Fibroblast of skin of scalp (primary cell): ENCODE measurements around the gene PTCD1.
A peak's percentile ranks its signal among the peaks of the same experiment; 100 is the strongest.
"Not testable (repeated sequence)": the region's sequence is repeated elsewhere in the genome, so short reads cannot be mapped to it uniquely, and the experiment has no call there.

Experiments
- DNase-seq: peaks from one replicate; pipeline ENCODE4 v3.0.0-alpha.2; 2013

Gene PTCD1

DNA sequence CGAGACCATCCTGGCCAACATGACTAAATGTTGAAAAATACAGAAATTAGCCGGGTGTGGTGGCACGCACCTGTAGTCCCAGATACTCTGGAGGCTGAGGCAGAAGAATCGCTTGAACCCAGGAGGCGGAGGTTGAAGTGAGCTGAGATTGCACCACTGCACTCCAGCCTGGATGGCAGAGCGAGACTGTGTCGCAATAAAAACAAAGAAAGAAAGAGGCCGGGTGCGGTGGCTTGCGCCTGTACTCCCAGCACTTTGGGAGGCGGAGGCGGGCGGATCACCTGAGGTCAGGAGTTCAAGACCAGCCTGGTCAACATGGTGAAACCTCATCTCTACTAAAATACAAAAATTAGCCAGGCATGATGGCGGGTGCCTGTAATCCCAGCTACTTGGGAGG is 51.4 kb downstream of the PTCD1 start:
- DNase-seq: not testable (repeated sequence)

DNA sequence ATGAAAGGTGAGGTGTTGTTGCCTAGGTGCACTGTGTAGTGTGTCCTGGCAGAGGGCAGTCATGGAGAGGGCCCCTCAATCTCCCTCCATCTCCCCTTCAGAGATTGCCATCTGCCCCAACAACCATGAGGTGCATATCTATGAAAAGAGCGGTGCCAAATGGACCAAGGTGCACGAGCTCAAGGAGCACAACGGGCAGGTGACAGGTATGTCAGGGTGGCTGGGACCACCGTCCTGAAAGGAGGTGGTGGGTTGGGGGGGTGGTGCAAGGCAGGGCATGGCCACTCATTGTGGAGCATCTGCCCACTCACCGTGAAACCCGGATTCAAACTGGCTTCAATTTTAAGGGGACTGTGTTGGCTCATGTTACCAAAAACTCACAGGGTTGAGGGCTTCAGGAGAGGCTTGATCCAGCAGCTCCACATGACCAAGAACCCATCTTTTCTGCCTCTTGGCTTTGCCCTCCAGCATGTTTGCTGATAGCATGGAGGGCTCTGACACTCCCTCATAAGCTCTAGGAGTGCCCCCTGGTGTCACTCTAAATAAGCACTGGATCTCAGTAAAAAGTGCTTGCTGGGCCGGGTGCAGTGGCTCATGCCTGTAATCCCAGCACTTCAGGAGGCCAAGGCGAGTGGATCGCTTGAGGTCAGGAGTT is 51.9 kb downstream of the PTCD1 start:
- peak; percentile 46 for DNase-seq

DNA sequence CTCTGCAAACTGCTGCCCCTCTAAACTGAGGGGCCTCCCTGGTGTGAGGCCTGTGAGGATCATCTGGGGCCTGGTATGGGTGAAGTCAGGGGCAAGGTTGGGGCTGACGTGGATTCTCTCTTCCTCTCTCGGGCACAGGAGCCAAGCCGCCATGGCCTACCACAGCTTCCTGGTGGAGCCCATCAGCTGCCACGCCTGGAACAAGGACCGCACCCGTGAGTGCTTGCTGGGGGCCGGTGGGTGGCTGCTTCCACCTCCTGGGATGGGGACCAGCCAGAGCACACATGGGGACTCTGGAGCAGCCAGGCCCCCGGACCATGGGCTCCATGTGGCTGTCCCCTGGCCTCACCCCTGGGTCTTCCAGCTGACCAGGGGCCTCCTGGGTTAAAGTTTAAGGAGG is 53.0 kb downstream of the PTCD1 start:
- DNase-seq: no peak

DNA sequence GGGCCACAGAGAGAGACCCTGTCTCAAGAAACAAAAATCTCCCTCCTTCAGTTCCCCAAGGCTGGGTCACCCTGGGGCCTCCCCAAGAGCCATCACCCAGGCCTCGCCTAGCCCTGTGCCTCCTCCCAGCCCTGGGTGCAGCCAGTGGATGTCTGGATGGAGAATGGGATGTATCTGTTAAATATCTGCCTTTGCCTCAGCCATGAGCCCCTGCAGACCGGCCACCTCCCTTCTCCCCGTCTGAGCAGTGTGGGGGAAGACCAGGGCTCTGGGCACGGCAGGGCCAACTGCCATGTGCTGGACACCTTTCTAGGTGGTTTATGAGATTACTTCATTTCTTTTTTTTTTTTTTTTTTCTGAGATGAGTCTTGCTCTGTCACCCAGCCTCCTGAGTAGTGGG is 54.1 kb downstream of the PTCD1 start:
- DNase-seq: no peak

DNA sequence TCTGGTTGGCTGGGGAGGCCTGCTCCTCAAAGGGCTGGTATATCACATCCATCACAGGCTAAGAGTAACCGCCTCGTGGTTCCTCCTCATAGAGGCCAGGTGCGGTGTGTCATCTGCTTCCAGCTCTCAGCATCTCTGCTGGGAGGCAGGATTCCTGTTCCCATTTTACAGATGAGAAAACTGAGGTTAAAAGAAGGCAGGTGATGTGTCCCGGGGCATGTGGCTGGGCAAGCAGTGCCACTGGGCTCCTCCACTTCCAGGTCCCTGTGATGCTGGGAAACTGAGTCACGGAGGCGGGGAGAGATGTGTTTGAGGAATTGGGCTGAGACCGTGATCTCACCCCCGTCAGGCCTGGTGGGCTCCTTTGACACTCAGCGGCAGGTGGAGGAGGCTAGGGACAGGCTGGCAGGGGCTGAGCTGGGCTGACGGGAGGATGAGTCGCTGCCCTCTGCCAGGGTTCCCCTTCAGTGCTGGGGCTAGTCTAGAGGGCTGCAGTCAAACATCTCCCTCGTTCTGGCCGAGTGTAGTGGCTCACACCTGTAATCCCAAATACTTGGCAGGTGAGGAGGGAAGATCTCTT is 54.7 kb downstream of the PTCD1 start:
- no peak for DNase-seq

DNA sequence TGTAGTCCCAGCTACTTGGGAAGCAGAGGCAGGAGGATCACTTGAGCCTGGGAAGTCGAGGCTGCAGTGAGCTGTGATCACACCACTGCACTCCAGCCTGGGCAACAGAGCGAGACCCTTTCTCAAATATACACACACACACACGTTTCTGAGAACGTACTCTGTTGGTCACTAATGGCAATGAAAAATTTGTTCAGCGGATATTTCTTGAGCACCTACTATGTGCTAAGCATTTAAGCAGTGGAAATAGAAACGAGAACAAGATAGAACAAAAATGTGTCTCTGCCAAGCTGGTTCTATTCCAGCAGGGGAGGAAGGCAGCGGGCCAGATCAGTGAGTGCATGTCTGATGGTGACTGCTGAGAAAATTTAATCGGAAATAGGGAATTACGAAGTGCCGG is 55.4 kb downstream of the PTCD1 start:
- DNase-seq: no peak

DNA sequence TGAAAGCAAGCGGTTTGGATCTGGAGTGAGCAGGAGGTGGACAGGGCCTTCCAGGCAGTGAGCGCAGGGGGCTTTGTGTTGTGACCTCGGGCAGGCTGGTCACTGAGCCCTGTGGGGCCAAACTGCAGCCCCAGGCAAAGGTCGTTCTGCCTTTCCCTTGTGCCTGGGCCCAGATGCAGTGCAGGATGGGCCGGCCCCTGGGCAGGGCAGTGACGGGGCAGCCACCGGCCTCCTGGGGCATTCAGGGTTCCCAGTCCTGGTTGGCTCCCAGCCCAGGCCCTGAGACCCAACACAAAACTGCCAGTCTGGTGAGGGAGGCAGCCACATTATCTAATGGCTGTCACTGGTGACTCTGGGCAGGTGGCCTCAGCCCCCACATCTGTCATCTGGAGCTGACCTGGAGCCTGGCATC is 56.9 kb downstream of the PTCD1 start:
- no peak for DNase-seq

DNA sequence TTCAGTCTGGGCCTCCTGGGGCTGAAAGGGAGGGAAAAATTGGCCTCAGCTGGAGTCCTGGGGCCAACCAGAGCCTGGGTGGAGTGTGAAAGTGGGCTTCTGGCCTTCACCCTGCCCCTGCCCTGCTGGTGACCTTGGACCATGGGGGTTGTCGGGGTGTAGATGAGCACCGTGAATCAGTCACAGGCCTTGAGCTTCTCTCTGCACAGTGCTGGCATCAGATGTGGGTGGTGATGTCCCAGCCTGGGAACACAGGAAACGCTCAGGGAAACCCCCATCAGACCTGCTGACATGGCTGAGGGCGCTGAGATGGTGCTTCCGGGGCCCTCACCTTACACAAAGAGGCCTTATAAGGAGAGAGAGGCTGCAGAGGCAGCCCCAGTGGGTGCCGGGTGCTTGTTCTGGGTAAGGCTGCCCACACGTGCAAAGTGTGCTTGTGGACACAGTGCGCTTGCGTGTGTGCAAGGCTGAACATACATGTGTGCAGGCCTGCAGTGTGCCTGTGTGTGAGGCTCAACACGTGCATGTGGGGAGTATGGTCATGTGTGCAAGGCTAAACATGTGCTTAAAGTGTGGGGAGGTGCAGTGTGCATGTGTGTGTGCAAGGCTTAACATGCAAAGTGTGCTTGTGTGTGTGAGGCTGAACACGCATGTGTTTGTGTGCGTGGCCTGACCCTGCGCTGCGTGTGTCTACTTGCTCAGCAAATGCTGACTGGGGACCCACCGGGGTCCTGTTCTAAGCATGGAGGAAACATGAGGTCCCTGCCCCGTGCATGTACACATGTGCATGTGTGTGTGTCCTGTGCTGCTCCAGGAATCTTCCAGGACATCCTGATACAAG is 57.6 kb downstream of the PTCD1 start:
- DNase-seq: no peak

DNA sequence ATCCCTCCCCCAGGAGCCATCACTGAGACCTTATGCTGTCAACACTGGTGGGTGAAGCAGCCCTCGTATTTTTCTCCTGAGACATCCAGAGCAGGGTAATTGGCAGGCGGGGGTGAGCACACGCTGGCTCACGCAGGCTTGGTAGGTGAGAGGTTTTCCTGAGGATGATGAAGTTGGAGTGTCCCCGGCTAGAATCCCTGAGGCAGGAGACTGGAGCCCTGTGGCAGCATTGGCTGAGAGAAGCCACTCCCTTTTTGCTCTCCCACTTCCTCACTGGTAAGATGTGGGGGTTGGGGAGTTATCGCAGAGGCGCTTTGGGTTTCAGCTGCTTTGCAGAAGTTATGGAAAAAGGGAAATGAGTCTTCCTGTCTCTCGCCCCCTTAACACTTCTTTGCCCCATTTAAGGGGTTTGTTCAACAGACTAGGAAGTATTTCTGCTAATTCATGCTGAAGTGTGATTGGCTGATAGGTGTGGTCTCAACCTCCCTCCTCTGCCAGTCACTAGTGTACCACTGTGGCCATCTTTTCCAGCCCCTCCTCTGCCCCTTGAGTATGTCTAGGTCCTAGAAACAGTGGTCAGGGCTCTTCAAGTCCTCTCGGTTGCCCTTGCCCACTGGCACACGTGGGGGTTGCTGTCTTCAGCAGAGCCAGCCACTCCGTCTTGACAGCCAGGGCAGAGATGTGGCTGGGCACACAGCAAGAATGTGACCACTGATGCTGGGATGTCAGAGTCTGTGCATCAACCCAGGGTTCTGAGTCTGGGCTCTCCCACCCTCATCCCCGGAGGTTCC is 58.4 kb downstream of the PTCD1 start:
- DNase-seq: peak; percentile 47

DNA sequence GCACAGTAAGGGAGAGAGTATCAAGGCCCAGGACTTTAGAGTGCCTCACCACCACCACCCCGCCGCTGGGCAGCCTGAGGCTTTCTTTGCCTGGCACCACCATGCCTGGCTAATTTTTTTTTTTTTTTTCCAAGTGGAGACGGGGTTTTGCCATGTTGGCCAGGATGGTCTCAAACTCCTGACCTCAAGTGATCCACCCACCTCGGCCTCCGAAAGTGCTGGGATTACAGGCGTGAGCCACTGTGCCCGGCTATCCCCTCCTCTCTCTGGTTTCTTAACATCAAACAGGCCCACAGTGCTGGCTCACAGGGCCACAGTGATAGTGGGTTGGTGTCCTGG is 58.9 kb downstream of the PTCD1 start:
- DNase-seq: not testable (repeated sequence)

DNA sequence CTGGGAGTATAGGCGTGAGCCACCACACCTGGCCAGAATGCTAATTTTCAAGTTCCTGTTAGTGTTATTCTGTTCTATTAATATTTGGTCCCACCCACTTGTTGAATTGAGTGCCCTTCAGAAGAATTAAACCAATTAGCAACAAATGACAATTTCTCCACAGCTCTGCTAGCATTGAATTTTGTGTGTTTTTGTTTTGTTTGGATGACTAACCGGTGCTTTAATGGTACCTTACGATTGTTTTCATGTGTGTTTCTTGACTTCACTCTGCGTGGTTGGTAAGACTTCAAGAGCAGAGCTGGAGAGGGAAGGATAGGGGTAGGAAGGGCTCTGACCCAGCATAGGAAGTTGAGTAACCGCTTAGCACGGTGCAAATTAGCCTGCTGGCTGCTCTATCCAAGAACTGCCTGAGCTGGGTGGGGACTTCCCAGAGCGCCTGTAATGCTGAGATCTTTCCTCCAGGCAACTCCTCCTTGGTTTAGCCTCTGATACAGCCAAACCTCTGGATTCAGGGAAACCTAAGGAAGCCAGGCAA is 59.5 kb downstream of the PTCD1 start:
- DNase-seq: peak; percentile 76

DNA sequence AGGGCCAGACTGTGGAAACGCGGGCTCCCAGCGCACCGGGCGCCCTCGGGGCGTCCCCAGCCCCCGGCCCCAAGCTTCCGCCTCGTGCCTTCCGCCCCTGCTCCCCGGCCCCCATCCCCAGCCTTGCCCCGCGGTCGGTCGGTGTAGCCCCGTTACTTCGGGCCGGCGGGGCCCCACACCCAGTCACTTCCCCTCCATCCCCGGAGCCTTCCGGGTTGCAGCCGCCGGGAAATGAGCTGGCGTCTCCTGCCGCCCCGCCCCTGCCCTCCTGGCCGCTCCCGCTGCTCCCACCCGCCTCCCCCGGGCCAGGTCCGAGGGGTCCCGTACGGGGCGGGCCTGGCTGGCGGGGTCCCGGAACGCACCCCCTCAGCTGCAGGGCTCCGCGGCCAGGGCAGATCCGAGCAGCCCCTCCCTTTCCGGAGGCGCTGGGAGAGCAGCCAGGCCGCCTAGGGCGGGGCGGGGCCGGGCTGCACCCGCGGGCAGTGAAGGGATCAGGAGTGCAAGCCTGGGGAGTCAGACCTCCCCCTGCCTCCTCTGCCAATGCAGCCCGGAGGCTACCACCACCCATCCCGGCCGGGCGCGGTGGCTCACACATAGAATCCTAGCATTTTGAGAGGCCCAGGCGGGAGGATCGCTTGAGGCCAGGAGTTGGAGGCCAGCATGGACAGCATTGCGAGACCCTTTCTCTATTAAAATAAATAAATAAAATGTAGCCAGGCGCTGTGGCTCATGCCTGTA is 63.4 kb downstream of the PTCD1 start:
- DNase-seq: peak; percentile 71

DNA sequence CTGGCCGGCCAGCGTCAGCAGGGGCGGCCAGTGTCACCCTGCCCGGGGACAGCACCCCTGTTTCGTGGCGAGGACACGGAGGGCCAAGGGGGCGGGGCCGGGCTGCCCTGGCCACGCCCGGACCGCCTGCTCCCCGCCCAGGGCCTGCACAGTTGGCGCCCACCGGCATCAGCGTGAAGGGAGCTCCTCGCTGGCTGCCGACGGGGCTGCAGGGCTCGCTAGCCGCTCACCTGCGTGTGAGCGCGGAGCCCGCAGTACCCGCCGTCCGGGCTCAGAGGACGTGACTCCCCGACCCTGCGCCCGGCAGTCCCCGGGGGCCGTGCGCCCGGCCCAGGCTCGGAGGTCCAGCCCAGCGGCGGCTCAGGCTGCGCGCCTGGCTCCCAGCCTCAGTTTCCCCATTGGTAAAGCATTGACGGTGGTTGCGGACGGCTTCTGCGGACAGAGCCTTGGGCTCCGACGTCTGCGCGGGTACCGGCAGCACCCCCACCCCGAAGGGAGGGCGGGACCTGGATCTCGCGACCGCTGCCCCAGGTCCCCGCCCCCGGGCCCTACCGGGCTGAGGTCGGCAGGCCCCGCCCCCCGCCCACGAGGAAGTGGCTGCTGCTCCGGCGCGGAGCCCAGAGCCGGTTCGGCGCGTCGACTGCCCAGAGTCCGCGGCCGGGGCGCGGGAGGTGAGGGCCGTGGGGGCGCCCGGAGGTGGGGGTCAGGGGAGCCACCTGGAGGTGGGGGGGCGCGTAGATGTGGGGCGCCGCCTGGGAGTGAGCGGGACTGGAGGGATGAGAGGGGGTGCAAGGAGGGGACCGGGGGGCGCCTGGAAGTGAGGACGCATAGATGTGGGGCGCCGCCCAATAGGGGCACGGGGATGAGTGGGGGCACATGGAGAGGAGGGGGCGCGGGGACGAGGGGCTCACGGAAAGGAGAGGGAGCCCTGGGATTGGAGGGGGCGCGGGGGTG is 64.2 kb downstream of the PTCD1 start, which contains the start of gene ARPC1B:
Gene ARPC1B, plus strand, starts transcription at position 620 of the 954 bp plus-strand sequence. CDS start 10,985 bp downstream, outside the sequence.
- peak; percentile 68 for DNase-seq

DNA sequence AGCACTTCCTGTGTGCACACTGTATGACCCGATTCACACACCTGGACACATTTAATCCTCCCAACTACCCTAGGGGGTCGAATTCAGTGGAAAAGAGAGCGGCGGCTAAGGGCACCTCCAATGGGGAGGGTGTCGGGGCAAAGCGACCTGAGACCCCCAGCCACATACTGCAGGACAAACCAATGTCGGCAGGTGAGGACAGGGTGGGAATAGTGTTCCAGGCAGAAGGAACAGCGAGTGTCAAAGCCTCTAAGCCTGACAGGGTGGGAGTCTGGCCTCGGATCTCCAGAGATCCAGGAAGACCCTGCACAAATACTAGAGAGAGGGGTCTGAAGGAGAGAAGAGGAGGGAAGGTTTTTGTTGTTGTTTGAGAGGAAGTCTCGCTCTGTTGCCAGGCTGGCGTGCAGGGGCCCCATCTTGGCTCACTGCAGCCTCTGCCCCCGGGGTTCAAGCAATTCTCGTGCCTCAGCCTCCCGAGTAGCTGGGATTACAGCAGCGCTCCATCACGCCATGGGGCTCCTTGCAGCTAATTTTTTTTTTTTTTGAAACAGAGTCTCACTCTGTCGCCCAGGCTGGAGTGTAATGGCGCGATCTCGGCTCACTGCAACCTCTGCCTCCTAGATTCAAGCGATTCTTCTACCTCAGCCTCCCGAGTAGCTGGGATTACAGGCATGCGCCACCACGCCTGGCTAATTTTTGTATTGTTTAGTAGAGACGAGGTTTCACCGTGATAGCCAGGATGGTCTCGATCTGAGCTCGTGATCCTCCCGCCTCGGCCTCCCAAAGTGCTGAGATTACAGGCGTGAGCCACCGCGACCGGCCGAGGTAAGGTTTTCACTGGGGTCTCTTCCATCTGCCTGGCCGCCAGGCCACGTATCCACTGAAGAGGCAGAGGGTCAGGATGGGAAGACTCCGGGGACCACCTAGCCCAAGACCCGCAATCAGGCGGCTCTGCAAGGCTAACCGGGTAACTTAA is 65.2 kb downstream of the PTCD1 start:
- no peak for DNase-seq

DNA sequence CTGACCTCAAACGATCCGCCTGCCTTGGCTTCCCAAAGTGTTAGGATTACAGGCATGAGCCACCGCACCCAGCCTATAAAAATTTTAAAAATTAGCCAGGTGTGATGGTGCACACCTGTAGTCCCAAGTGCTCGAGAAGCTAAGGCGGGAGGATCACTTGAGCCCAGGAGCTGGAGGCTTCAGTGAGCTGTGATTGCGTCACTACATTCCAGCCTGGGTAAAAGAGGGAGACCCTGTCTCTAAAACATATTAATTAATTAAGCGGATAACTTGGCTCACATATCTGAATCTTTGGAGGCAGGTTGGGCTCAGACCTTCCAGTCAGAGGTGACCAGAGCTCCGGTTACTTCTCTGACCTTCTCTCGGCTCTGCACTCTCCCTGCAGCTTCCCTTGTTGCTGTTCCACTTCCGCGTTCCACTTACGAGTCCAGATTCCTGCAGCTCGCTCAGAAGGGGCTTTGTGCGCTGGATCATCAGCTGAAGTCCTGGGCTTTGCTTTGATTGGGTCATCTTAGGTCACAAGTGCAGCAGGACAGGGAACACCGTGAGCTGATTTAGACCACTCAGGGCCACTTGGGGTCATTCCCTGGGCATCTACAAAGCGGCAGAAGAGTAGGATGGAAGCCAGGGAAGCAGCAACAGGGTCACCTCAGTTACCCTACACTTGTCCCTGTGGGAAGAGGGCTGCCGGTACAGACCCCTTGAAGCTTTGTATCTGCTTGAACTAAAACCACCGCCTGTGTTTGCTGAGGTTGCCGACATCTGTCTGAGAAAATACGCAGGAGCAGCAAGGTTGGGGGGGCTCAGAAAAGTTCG is 66.1 kb downstream of the PTCD1 start:
- peak; percentile 54 for DNase-seq

DNA sequence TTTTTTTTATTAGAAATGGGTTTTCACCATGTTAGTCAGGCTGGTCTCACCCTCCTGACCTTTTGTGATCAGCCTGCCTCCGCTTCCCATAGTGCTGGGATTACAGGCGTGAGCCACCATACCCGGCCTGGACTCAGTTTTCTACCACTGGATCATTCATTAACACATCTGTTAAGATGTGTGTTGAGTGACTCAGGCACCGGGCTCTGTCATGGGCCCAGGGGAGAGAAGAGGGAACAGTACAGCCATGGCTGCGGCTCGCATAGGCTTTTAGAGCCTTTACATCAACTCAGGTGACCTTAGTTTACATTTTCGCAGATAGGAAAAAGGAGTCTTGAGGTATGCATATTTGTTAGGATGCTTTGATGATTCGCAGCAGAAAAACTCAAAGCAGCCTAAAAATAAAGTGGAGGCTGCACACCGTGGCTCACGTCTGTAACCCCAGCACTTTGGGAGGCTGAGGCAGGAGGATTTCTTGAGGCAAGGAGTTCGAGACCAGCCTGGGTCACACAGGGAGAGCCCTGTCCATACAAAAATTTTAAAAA is 67.2 kb downstream of the PTCD1 start:
- no peak for DNase-seq

DNA sequence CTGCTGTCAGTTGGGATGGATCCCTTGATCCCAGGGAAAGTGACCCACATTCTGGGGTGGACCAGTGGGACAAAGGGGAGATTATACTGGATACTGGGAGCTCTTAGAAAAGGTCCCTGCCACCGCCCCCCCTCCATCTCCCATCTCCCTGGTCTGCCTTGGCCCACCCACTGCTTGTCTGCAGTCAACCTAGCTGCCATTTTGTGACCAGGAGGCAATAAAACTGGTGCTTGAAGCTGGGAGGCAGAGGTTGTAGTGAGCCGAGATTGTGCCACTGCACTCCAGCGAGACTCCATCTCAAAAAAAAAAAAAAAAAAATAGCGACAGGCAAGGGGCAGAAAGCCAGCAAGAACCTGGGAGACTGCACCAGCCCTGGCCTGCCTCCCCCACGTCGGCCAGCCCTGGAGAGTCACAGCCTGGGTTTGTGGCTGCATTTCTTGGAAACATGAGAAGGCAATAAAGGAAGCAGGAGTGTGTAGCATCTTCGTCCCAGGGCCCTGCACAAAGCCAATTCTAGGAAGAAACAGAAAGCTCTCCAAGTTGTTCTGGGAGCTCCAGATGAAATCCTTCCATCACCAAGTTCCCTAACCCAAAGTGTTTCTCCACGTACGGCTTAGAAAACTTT is 68.7 kb downstream of the PTCD1 start:
- DNase-seq: no peak
